ENCODE results near the gene CACNA1I. TPM values are rescaled to one million over a fixed set of nuclear protein-coding genes. Genes with fewer than 3 reads are reported as not detected.
A peak's percentile ranks its signal among the peaks of the same experiment; 100 is the strongest.

Gene CACNA1I
- total RNA-seq, 2 experiments from 2014 or later = 29.2 to 30.1 TPM

- H3K4me3 Mint-ChIP-seq = peak overlapping the region; percentile 68
- H3K9me3 Mint-ChIP-seq = no peaks in the 10 kb centered on the region
- H3K4me3 ChIP-seq (ENCODE audit: low read length) = no peak overlapping the region
- intact Hi-C loops (cut with DNase I, micrococcal nuclease) = loop anchor here in 1 of 2 experiments (5.0 kb wide), 1 partner anchor 655 kb away; the partner anchor contains the start of gene CBX6
- no peak for DNase-seq
- H3K27ac Mint-ChIP-seq = peak overlapping the region; percentile 89
- H3K27ac ChIP-seq (ENCODE audit: low read depth in 1 of 2, low read length in 2 of 2) = peak overlapping the region; percentile 48
- no peaks in the 10 kb centered on the region for H3K27me3 Mint-ChIP-seq
- ATAC-seq (ENCODE audit: poor library complexity) = no peak
- no peaks in the 10 kb centered on the region for H3K27me3 ChIP-seq (ENCODE audit: control insufficient read depth in 1 of 2, insufficient read depth in 2 of 2, low read length in 2 of 2)
- CTCF ChIA-PET = interaction anchor here (0.9 to 1.4 kb wide), 2 partner anchors 31 to 34 kb away, joined by 3 read pairs; no protein-coding TSS in a partner anchor
- TF ChIP-seq, protein P1, sequence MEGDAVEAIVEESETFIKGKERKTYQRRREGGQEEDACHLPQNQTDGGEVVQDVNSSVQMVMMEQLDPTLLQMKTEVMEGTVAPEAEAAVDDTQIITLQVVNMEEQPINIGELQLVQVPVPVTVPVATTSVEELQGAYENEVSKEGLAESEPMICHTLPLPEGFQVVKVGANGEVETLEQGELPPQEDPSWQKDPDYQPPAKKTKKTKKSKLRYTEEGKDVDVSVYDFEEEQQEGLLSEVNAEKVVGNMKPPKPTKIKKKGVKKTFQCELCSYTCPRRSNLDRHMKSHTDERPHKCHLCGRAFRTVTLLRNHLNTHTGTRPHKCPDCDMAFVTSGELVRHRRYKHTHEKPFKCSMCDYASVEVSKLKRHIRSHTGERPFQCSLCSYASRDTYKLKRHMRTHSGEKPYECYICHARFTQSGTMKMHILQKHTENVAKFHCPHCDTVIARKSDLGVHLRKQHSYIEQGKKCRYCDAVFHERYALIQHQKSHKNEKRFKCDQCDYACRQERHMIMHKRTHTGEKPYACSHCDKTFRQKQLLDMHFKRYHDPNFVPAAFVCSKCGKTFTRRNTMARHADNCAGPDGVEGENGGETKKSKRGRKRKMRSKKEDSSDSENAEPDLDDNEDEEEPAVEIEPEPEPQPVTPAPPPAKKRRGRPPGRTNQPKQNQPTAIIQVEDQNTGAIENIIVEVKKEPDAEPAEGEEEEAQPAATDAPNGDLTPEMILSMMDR (IDR thresholded peaks at IDR 0.05) = no peak
- peaks cover 79% of the 10 kb centered on the region for H3K36me3 Mint-ChIP-seq (ENCODE audit: low read depth)
- H3K36me3 ChIP-seq (ENCODE audit: insufficient read depth, low read length) = peaks cover 52% of the 10 kb centered on the region
- POLR2A ChIA-PET = interaction anchor here (3.6 kb wide), 1 partner anchor 209 kb away, joined by 45 read pairs; the partner anchor contains the start of gene RPL3
- peaks cover 96% of the 10 kb centered on the region for H3K4me1 ChIP-seq (ENCODE audit: insufficient read depth, low read length)
- H3K4me1 Mint-ChIP-seq (ENCODE audit: low read depth) = peaks cover 89% of the 10 kb centered on the region
- no peaks in the 10 kb centered on the region for H3K9me3 ChIP-seq (ENCODE audit: control insufficient read depth in 1 of 2, insufficient read depth in 1 of 2, low read length in 2 of 2)
These were observed 43.0 kb upstream of the CACNA1I start for GRCh38 chr22:39527481-39527961.

- H3K36me3 Mint-ChIP-seq (ENCODE audit: low read depth) = peaks cover 76% of the 10 kb centered on the region
- peaks cover 88% of the 10 kb centered on the region for H3K4me1 Mint-ChIP-seq (ENCODE audit: low read depth)
- POLR2A ChIA-PET = interaction anchor here (0.6 to 5.1 kb wide), 12 partner anchors 6 to 812 kb away, joined by 3 to 129 read pairs (median 8); partner anchors contain the start of genes ATF4, RPL3, TAB1 and TNRC6B
- H3K9me3 Mint-ChIP-seq = no peaks in the 10 kb centered on the region
- Histone ChIP-seq H3K9me3 (ENCODE audit: control insufficient read depth in 1 of 2, insufficient read depth in 1 of 2, low read length in 2 of 2) (no peaks in the 10 kb centered on the region), H3K4me1 (ENCODE audit: insufficient read depth, low read length) (peaks cover 89% of the 10 kb centered on the region), H3K4me3 (ENCODE audit: low read length) (no peak overlapping the region), H3K36me3 (ENCODE audit: insufficient read depth, low read length) (peaks cover 45% of the 10 kb centered on the region), H3K27me3 (ENCODE audit: control insufficient read depth in 1 of 2, insufficient read depth in 2 of 2, low read length in 2 of 2) (no peaks in the 10 kb centered on the region), H3K27ac (ENCODE audit: low read depth in 1 of 2, low read length in 2 of 2) (peak overlapping the region; percentile 25 to 48)
- H3K27me3 Mint-ChIP-seq = no peaks in the 10 kb centered on the region
- ATAC-seq (ENCODE audit: poor library complexity) = no peak
- intact Hi-C loops (cut with DNase I, micrococcal nuclease) = loop anchor here in 1 of 2 experiments (2.0 to 5.0 kb wide), 2 partner anchors 13 to 656 kb away; partner anchors contain the start of gene CBX6
- CTCF ChIA-PET = interaction anchor here (0.6 to 4.8 kb wide), 10 partner anchors 11 to 508 kb away, joined by 3 to 69 read pairs (median 6); partner anchors contain the start of genes ATF4 and TAB1
- peak overlapping the region; percentile 89 for H3K27ac Mint-ChIP-seq
- DNase-seq = peak in 1 of 14 experiments; percentile 42
- TF ChIP-seq, protein P1 (IDR thresholded peaks at IDR 0.05) = no peak
- peak overlapping the region; percentile 68 for H3K4me3 Mint-ChIP-seq
These were observed 42.4 kb upstream of the CACNA1I start for GRCh38 chr22:39528080-39528661.

- Histone ChIP-seq H3K27me3 (ENCODE audit: control insufficient read depth in 1 of 2, insufficient read depth in 2 of 2, low read length in 2 of 2) (no peaks in the 10 kb centered on the region), H3K9me3 (ENCODE audit: control insufficient read depth in 1 of 2, insufficient read depth in 1 of 2, low read length in 2 of 2) (no peaks in the 10 kb centered on the region), H3K4me3 (ENCODE audit: low read length) (peak overlapping the region; percentile 13), H3K27ac (ENCODE audit: low read depth in 1 of 2, low read length in 2 of 2) (peak overlapping the region; percentile 20 to 39), H3K4me1 (ENCODE audit: insufficient read depth, low read length) (peaks cover 90% of the 10 kb centered on the region), H3K36me3 (ENCODE audit: insufficient read depth, low read length) (peaks cover 40% of the 10 kb centered on the region)
- Mint-ChIP-seq H3K4me3 (peak overlapping the region; percentile 82), H3K9me3 (no peaks in the 10 kb centered on the region), H3K27me3 (no peaks in the 10 kb centered on the region), H3K27ac (peak overlapping the region; percentile 87), H3K36me3 (ENCODE audit: low read depth) (peaks cover 72% of the 10 kb centered on the region), H3K4me1 (ENCODE audit: low read depth) (peaks cover 86% of the 10 kb centered on the region)
- peak; percentile 51 for ATAC-seq (ENCODE audit: poor library complexity)
- DNase-seq = peak; percentile 88 to 97 (median 92)
- POLR2A ChIA-PET = interaction anchor here (0.6 to 5.1 kb wide), 19 partner anchors 7 to 811 kb away, joined by 3 to 129 read pairs (median 6); partner anchors contain the start of genes ATF4, MIEF1, RPL3 and SYNGR1
- intact Hi-C loops (cut with DNase I, micrococcal nuclease) = loop anchor here (1.0 to 5.0 kb wide), 7 partner anchors 14 to 657 kb away; partner anchors contain the start of gene CBX6 (in 1 of the 2)
- CTCF ChIA-PET = interaction anchor here (0.5 to 4.8 kb wide), 38 partner anchors 11 to 798 kb away, joined by 3 to 69 read pairs (median 4); partner anchors contain the start of genes ATF4, GRAP2, MIEF1 and RPL3
- TF ChIP-seq, protein P1 (IDR thresholded peaks at IDR 0.05) = peak; percentile 96
These were observed 41.7 kb upstream of the CACNA1I start for GRCh38 chr22:39528681-39529486.
